Right ventricle myocardium superior (tissue), 1 donor: Measurements from ENCODE around the gene ARHGAP36. TPM values are rescaled to one million over a fixed set of nuclear protein-coding genes. Genes with fewer than 3 reads are reported as not detected.

Experiments
- ATAC-seq: fragments of 200-7000 bp; cut with Tn5 transposase; one replicate; pipeline ENCODE4 v1.9.1; 2020; ENCODE audit warnings: mild to moderate bottlenecking; ENCODE audit not compliant: poor library complexity
- DNase-seq: peaks from one replicate; pipeline ENCODE4 v3.0.0-alpha.2; 2020
- intact Hi-C: fragments of 100-400 bp; cut with DNase I; formaldehyde crosslinking; loops from one replicate; pipeline ENCODE4 v1.11.2; 2022
- total RNA-seq: library from RNA; stranded (reverse); fragmentation: NEBNext Ultra II Directional; extraction: Animal tissue kit (Norgen Biotek cat#: 25700); gene quantifications from one replicate; pipeline ENCODE4 v1.2.1, GENCODE V29; 2021
- donor health status: DM: no; HTN: yes; CAD: no; lungs with severe emphysema.

Gene ARHGAP36
- total RNA-seq, 1 donor from 2014 or later: not detected

DNA sequence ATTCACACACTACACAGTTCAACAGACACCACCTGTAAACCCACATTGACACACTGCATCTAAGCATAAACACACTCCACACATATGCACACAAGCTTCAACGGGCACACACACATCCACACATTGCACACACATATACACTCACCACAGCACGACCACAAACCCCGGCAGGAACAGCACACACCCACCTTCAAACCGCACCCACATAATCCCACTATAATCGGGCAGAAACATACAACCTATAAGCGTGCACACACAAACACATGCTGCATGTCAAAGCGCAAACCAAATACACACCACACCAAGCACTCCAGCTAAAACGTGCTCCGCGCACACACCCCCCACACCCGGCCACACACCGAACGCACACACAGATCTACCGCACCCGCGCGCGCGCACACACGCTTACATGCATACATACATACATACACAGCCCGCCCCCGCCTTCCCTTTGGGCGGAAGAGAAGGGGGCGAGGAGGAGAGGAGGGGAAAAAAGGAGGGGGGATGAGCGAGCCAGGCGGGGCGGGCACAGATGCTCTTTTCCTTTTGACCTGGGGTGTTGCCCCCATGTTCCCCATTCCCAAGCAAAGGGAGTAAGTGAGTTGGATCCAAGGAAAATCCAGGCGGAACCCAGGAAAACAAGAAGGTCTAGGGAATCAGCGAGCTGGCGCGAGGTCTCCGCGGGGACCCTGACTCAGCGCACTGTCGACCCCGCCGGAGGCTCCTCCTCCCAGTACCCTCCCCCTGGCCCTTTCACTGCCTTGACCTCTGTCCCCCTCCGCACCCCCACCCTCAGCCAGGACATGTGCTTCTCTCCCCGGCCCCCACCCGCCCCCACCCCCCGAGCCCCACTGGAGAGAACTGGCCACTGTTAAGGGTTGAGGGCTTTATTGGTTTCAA is 9.9 kb downstream of the ARHGAP36 start:
- DNase-seq: no peak
- ATAC-seq: no peak
- intact Hi-C loops: no loop called here

DNA sequence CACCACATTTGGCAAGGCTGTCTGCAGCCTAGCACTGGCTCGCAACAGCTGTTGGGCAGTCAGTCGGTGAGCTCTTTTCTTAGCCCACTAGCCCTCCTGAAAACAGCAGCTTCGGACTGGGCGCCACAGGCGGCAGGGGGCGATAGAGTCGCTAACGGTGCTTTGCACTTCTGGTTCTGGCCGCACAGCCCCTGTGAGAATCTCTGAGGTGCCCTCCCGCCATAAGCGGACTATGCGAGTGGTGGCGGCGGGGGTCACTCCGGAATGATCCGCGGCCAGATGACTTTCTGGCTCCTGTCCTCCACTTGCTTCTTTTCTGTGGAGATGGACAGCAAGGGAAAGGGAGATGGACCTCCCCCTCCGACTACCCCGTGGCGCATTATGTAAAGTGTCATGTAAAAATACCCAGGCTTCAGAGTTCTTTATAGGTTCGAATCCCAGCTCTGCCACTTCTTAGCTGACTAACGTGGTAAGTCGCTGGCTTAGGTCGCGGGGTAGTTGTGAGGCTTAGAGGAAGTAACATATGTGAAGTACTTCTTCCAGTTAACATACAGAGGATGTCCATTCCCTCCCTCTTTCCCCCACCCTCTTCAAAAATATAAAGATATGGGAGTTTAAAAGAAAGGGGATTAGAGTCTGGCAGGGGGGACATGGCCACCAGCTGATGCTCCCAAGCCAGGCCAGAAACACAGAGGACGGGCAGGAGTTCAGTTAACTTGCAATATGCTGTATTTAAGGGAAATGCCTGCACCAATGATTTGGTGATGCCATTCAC is 11.0 kb downstream of the ARHGAP36 start:
- ATAC-seq: no peak
- intact Hi-C loops: no loop called here

DNA sequence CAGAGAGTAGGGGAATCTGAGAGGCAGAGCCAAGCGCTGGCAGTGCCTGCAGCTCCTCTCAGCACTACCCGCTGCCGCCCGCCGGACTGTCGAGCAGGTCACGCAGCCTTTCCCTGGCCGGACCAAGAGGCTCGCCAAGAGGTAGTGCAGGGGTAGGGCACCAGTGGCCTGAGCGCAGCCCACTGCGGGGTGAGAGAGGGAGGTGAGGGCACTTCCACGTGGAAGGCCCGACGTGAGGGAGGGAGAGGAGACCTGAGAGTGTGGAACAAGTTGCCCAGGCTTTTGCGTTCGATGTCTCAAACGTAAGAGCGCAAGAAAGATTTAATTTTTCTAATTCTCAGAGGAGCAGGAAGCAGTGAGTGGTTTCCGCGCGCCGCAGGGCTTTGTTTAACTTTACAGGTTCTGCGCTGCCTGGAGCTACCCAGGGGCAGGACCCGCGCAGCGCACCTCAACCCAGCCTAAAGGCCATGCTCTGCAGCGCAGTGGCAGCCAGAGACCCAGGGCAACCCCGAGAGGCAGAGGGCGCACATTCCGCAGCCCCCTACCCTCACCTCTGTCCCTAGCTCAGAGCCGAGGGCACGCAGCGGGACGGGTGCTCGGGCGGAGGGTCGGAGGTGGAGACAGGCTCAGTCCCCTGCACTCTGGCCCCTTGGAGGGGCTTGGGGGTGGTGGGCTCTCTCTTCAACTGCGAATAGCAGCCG is 14.9 kb downstream of the ARHGAP36 start:
- intact Hi-C loops: no loop called here
- ATAC-seq (no peak), DNase-seq (no peak)

More for the DNA sequence above, 11.0 kb downstream of the ARHGAP36 start:
- DNase-seq: no peak

DNA sequence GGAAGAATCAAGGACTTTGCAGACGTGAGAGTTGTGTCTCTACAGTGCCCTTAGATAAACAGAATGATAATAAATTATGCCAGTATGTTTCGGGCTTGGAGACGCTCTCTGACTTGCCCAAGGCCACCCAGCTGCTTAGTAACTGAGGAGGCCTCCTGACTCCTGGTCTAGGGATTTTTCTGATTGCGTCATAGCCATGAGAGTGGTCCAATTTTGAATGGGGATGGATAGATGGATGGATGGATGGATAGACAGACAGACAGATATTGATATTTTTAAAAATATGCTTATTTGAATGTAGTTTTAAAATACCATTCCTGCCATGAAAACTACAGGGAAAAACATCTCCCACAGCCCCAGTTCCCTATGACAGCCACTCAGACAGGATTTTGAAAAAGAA is 15.5 kb downstream of the ARHGAP36 start:
- intact Hi-C loops: no loop called here
- DNase-seq (no peak), ATAC-seq (no peak)

DNA sequence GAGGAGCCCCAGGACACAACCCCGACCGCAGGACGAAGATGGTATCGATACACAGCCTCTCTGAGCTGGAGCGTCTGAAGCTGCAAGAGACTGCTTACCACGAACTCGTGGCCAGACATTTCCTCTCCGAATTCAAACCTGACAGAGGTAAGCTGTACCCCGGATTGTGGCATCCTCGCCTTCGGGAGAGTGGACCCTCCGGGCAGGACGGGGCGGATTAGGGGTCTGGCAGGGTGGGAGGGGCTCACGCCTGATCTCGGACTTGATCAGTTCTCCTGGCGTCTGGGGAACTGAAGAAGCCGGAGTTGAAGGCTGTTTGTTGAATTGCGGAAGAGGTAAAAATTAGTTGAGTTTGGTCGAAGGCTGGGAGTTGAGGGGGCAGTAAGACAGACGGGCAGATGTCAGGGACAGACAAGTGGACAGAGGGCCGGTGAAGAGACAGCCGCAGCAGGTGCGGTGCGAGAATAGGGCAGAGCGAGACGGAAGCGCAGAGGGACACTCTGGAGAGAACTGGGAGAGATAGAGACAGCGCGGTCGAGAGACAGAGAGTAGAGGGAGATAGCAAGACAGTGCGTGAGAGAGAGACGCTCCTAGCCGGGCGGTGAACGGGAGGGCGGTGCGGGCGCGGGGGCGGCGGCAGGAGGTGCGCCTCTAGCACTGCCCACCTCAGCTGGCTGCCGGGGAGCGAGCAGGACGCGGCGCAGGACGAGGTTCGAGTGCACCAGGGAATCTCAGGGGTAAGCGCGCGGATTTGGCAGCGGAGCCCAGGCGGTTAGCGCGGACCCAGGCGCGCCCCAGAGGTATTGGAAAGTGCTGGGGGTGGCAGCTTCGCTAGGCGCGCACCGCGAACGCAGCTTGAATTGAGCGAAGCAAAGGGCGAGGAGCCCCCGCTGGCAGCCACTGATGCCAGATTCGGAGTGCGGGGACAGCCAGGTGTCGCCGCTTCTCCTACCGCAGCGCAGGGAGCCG is 23.9 kb downstream of the ARHGAP36 start:
- intact Hi-C loops: no loop called here
- DNase-seq (no peak), ATAC-seq (no peak)

DNA sequence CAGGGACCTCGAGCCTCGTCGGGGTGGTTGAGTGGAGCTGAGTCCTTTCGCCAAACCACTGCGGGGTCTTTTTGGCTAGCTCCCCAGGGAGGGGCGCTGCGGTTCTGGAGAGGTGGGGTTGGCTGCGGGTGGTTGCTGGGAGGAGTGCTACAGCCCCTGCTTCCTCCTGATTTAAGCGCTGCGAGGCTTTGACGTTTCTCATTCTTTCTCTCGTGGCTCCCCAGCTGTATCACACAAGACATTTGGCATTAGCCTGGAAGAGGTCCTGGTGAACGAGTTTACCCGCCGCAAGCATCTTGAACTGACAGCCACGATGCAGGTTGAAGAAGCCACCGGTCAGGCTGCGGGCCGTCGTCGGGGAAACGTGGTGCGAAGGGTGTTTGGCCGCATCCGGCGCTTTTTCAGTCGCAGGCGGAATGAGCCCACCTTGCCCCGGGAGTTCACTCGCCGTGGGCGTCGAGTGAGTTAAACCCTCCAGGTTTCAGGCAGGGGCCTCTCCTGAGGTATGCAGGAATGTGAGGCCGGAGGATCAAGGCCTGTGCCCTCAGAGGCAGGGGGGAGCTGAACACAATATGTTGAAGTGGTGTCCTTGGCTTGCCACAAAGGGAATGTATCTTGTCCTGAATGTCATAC is 25.5 kb downstream of the ARHGAP36 start:
- no peak for DNase-seq
- intact Hi-C loops: no loop called here
- no peak for ATAC-seq

DNA sequence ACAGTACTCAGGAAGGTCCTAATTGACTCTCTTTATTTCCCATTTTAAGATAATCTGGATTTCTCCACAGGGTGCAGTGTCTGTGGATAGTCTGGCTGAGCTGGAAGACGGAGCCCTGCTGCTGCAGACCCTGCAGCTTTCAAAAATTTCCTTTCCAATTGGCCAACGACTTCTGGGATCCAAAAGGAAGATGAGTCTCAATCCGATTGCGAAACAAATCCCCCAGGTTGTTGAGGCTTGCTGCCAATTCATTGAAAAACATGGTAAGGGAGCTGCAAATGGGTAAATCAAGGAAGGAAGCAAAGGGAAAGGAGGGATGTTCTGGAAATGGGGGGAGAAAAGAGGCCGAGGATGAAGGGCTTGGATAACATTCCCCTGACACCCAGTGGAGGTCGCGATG is 26.0 kb downstream of the ARHGAP36 start:
- intact Hi-C loops: no loop called here
- no peak for ATAC-seq

DNA sequence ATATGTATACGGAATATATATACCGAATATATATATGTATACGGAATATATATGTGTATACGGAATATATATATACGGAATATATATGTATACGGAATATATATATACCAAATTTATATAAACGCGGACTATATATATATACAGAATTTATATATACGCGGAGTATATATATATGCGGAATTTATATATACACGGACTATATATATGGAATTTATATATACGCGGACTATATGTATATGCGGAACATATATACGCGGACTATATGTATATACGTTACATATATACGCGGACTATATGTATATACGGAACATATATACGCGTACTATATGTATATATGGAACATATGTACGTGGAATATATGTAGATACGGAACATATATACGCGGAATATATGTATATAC is 78.6 kb downstream of the ARHGAP36 start:
- no peak for ATAC-seq
- intact Hi-C loops: no loop called here
- no peak for DNase-seq

More for the DNA sequence above, 26.0 kb downstream of the ARHGAP36 start:
- DNase-seq: no peak

DNA sequence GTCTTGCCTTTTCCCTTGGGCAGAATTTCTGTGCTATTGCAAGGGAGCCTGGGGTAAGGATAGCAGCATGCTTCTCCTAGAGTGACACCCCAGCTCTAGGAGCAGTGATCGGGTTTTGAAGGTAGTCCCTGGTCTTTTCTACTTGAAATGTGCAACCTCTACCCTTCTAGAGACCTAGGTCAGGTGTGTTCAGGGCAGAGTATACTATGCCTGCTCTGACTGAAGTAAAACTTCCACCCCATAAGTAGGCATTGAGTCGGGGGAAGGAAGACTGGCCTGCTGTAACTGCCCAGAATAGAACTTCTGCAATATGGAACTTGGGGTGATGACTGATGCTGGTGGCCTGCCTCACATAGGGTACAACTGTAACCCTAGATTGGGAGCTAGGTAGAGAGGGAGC is 80.9 kb downstream of the ARHGAP36 start:
- DNase-seq (no peak), ATAC-seq (no peak)
- intact Hi-C loops: no loop called here

Other genes starting within 250 kb of the ARHGAP36 start
- gene ENOX2, start 155.1 kb upstream of the ARHGAP36 start, total RNA-seq: 13.4 TPM
- 4.3 TPM for gene IGSF1, start 231.0 kb downstream of the ARHGAP36 start, total RNA-seq